Measurements from ENCODE around the gene HES7. TPM values are rescaled to one million over a fixed set of nuclear protein-coding genes. Genes with fewer than 3 reads are reported as not detected.

HES7 gene
- polyA plus RNA-seq, 1 of the 3 experiments (the other 2 are of a cell fraction) = 1.2 TPM

DNA sequence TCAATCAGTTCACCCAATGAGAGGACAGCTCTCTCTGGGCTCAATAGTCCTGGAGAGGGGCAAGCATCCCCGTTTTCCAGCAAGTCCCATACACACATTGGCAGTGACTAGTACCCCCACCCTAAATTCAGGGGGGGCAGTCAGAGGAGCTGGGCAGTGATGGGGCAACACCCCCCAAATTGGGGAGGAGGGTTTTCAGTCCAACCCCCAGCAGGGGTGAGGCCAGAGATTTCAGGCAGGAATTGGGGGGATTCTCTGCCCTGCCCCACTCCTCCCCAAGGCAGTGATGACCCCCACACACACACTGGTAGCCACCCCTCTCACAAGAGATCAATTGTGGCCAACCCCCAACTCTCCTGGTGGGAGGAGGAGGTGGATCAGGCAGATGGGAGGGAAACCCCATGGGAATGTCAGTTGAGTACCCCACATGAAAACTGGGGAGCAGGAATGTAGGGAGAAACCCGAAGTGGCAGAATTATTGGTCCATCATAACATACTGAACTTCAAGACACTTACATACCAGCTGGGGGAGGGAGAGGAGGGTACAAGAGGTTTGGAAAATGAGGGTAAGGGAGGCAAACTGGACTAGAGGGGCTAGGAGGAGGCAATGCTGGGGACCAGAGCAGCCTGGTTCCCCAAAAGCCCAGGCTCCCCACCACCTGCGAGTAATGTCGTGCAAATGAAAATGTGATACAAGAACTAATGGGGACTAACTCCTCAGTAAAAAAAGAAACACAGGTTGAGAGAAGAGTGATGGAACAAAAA lies 35.7 kb upstream of the HES7 start:
- Histone ChIP-seq H3K27me3 (ENCODE audit: insufficient read depth) (no peaks in the 10 kb centered on the region), H3K4me1 (ENCODE audit: control insufficient read depth in 1 of 2, insufficient read depth in 2 of 2, low read depth in 1 of 2, low read length in 1 of 2) (peaks cover 35 to 47% of the 10 kb centered on the region in 2 experiments), H3K4me3 (ENCODE audit: low read depth in 2 of 2, low read length in 1 of 2) (0 out of 4 replicates have a peak overlapping the region, but pooled peaks of 1 of the 2 experiments have one; percentile 10), H3K27ac (ENCODE audit: low read depth in 2 of 2, low read length in 1 of 2) (no peak overlapping the region), H3K9me2 (no peaks in the 10 kb centered on the region), H4K20me1 (ENCODE audit: insufficient read depth) (no peaks in the 10 kb centered on the region; the same call in 1 of the 2 replicates), H3K4me2 (no peak overlapping the region), H3F3A (replicated peaks; ENCODE audit: insufficient read depth) (peaks cover 44% of the 10 kb centered on the region), H3K36me3 (replicated peaks in 1 of 2; ENCODE audit: control insufficient read depth in 1 of 2, insufficient read depth in 2 of 2, low read length in 1 of 2) (peaks cover 15 to 23% of the 10 kb centered on the region in 2 experiments), H3K9ac (no peak overlapping the region), H3K9me3 (no peaks in the 10 kb centered on the region), H3K79me2 (ENCODE audit: insufficient read depth) (peaks cover 47% of the 10 kb centered on the region), H2AFZ (ENCODE audit: low read depth) (no peak overlapping the region)
- 88% methylated on average over 4 of the region's 4 CpGs for WGBS (ENCODE audit: low lambda C conversion rate)
- POLR2A ChIA-PET = no interaction called here
- no peak for DNase-seq
- CTCF ChIA-PET = interaction anchor here (0.6 to 9.4 kb wide), 12 partner anchors 10 to 222 kb away, joined by 3 to 98 read pairs (median 6); partner anchors contain the start of genes HES7 and TMEM107
- TF ChIP-seq, protein P1, sequence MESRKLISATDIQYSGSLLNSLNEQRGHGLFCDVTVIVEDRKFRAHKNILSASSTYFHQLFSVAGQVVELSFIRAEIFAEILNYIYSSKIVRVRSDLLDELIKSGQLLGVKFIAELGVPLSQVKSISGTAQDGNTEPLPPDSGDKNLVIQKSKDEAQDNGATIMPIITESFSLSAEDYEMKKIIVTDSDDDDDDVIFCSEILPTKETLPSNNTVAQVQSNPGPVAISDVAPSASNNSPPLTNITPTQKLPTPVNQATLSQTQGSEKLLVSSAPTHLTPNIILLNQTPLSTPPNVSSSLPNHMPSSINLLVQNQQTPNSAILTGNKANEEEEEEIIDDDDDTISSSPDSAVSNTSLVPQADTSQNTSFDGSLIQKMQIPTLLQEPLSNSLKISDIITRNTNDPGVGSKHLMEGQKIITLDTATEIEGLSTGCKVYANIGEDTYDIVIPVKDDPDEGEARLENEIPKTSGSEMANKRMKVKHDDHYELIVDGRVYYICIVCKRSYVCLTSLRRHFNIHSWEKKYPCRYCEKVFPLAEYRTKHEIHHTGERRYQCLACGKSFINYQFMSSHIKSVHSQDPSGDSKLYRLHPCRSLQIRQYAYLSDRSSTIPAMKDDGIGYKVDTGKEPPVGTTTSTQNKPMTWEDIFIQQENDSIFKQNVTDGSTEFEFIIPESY (IDR thresholded peaks at IDR 0.05; ENCODE audit: borderline replicate concordance, low read depth) = no peak
- TF ChIP-seq ELF1 (IDR thresholded peaks at IDR 0.05) (no peak), NFIC (IDR thresholded peaks at IDR 0.05; ENCODE audit: borderline replicate concordance) (no peak), FOXJ3 (CRISPR knock-in tag; IDR thresholded peaks at IDR 0.05) (no peak), TCF12 (IDR thresholded peaks at IDR 0.05) (no peak), POLR2AphosphoS5 (IDR thresholded peaks at IDR 0.05; ENCODE audit: low read depth, low read length) (no peak), FOXM1 (IDR thresholded peaks at IDR 0.05; ENCODE audit: low read depth) (no peak), EZH2phosphoT487 (IDR thresholded peaks at IDR 0.05; ENCODE audit: borderline replicate concordance, low read depth) (no peak), YY1 (IDR thresholded peaks at IDR 0.05; ENCODE audit: low read depth) (no peak), MEF2A (IDR thresholded peaks at IDR 0.05; ENCODE audit: borderline replicate concordance, low read depth) (no peak), SIN3A (IDR thresholded peaks at IDR 0.05; ENCODE audit: borderline replicate concordance, low read depth, low read length) (no peak), GABPA (IDR thresholded peaks at IDR 0.05; ENCODE audit: low read depth) (no peak), RXRA (IDR thresholded peaks at IDR 0.05; ENCODE audit: borderline replicate concordance, low read depth) (no peak), RFX5 (IDR thresholded peaks at IDR 0.05; ENCODE audit: low read length) (no peak), FOSL2 (IDR thresholded peaks at IDR 0.05; ENCODE audit: borderline replicate concordance, low read depth) (no peak)
- TF ChIP-seq, protein P2, sequence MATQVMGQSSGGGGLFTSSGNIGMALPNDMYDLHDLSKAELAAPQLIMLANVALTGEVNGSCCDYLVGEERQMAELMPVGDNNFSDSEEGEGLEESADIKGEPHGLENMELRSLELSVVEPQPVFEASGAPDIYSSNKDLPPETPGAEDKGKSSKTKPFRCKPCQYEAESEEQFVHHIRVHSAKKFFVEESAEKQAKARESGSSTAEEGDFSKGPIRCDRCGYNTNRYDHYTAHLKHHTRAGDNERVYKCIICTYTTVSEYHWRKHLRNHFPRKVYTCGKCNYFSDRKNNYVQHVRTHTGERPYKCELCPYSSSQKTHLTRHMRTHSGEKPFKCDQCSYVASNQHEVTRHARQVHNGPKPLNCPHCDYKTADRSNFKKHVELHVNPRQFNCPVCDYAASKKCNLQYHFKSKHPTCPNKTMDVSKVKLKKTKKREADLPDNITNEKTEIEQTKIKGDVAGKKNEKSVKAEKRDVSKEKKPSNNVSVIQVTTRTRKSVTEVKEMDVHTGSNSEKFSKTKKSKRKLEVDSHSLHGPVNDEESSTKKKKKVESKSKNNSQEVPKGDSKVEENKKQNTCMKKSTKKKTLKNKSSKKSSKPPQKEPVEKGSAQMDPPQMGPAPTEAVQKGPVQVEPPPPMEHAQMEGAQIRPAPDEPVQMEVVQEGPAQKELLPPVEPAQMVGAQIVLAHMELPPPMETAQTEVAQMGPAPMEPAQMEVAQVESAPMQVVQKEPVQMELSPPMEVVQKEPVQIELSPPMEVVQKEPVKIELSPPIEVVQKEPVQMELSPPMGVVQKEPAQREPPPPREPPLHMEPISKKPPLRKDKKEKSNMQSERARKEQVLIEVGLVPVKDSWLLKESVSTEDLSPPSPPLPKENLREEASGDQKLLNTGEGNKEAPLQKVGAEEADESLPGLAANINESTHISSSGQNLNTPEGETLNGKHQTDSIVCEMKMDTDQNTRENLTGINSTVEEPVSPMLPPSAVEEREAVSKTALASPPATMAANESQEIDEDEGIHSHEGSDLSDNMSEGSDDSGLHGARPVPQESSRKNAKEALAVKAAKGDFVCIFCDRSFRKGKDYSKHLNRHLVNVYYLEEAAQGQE (IDR thresholded peaks at IDR 0.05; ENCODE audit: low read depth, low read length) = no peak
- TF ChIP-seq, protein P3, sequence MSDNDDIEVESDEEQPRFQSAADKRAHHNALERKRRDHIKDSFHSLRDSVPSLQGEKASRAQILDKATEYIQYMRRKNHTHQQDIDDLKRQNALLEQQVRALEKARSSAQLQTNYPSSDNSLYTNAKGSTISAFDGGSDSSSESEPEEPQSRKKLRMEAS (IDR thresholded peaks at IDR 0.05; ENCODE audit: low read depth) = no peak

All from SK-N-SH (cell line).